Vagina (tissue), 2 donors: ENCODE results near the gene NT5DC1. TPM values are rescaled to one million over a fixed set of nuclear protein-coding genes. Genes with fewer than 3 reads are reported as not detected.

Experiments used
- DNase-seq, 2 donors: peaks; one replicate each; pipeline ENCODE4 v3.0.0-alpha.2; 2017; ENCODE audit errors: extremely low spot score in 2 of 2
- H3K27ac ChIP-seq: fragments of 200-600 bp; sonication (generic); one replicate; pipeline ENCODE4 v1.5.1; 2019
- H3K27me3 ChIP-seq: fragments of 200-600 bp; sonication (generic); one replicate; pipeline ENCODE4 v1.5.1; 2019
- H3K36me3 ChIP-seq, 2 donors: fragments of 200-600 bp; sonication (generic); one replicate each; pipeline ENCODE4 v1.5.1; 2017 to 2019
- H3K4me1 ChIP-seq: fragments of 200-600 bp; sonication (generic); one replicate; pipeline ENCODE4 v1.5.1; 2019
- H3K4me3 ChIP-seq, 2 donors: fragments of 200-600 bp; sonication (generic); 1 replicate in 1 of 2; 2 replicates in 1 of 2; pipeline ENCODE4 v1.5.1; 2016 to 2019
- H3K9me3 ChIP-seq: fragments of 200-600 bp; sonication (generic); one replicate; pipeline ENCODE4 v1.5.1; 2019
- CTCF ChIP-seq, 3 experiments: fragments of 450-650 bp in 2 of 3; fragments of 200-600 bp in 1 of 3; sonication (generic) in 1 of 3; IDR thresholded peaks; one replicate each; pipeline ENCODE4 v1.5.1; 2017 to 2019; ENCODE audit warnings: antibody characterized with exemption in 3 of 3, mild to moderate bottlenecking in 2 of 3, moderate library complexity in 2 of 3
- POLR2A ChIP-seq, 2 donors: fragments of 450-650 bp; IDR thresholded peaks; one replicate each; pipeline ENCODE4 v1.6.1; 2017; ENCODE audit warnings: antibody characterized with exemption in 2 of 2, mild to moderate bottlenecking in 2 of 2, moderate library complexity in 2 of 2
- POLR2AphosphoS5 ChIP-seq, 2 donors: sonication (generic); formaldehyde crosslinking; IDR thresholded peaks; one replicate each; pipeline ENCODE4 v1.9.0; 2017; ENCODE audit warnings: antibody characterized with exemption in 2 of 2, mild to moderate bottlenecking in 2 of 2, low read depth in 1 of 2; ENCODE audit not compliant: insufficient read depth in 1 of 2
- intact Hi-C: fragments of 100-400 bp; cut with DNase I; formaldehyde crosslinking; loops from one replicate; pipeline ENCODE4 v1.15.1; 2023
- total RNA-seq: library from RNA; depleted of rRNA; stranded (reverse); fragments of >200 nt; gene quantifications from one replicate; pipeline ENCODE4 v1.2.3, GENCODE V29; 2016

Gene NT5DC1
- total RNA-seq, 1 donor from 2014 or later, result 6.1 TPM

GRCh38 chr6:116206231-116206903, 105.7 kb downstream of the NT5DC1 start:
- Histone ChIP-seq H3K4me3 (no peak overlapping the region), H3K9me3 (no peaks in the 10 kb centered on the region), H3K4me1 (no peaks in the 10 kb centered on the region), H3K36me3 (no peaks in the 10 kb centered on the region), H3K27me3 (no peaks in the 10 kb centered on the region), H3K27ac (no peak overlapping the region)
- TF ChIP-seq POLR2AphosphoS5 (IDR thresholded peaks at IDR 0.05; ENCODE audit: insufficient read depth in 1 of 2, low read depth in 1 of 2) (no peak), CTCF (IDR thresholded peaks at IDR 0.05) (no peak), POLR2A (IDR thresholded peaks at IDR 0.05) (no peak)
- no peak for DNase-seq
- intact Hi-C loops, result no loop called here

DNA sequence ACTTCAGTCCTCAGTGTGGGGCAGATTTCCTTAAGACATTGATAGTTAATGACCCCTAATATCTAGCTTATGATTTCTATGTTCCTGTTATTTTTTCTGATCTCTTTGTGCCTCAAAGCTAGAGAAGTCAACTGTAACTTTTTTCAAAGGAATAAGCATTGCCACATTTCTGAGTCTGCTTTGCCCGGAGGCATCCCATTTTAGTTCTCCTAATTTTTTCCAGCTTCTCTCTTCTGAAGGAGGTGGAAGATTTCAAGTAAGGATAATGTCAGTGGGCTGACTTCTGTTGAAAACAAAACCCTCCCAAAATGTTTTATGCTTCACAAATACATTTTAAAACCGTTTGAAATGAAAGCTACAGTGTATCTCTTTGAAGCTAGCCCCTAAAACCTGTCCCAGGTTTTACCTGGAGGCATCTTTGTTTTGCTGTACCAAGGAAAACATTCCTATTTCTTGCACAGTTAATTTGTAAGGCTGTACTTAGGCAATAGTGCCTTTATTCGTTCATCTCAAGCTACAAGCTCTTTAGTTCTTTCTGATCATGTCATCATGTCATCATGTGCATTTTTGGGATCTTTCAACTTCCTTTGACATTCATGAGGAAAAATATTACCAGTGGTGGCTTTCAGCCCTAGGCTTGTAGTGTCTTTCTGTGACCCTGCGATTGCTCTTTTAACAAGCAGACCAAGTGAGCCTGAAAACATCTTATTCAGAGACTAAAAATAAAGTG, 107.6 kb downstream of the NT5DC1 start:
- intact Hi-C loops, result no loop called here

DNA sequence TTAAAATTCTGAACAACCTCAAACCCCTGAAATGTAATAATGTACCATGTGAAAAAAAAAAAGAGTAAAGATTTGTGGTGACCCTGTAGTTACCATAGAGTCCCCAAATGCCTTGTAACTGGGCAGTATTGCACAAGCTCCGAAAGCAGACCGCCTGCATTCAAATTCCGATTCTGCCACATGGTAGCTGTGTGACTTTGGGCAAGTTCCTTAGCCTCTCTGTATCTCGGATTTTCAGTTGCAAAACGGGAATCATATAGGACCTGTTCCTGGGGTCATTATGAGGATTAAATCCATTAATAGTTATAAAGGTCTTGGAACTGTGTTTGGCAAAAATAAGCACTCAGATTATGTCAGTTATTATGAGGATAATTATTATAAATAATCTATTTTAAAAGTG, 109.7 kb downstream of the NT5DC1 start:
- H3K9me3 ChIP-seq, result no peaks in the 10 kb centered on the region
- H3K27ac ChIP-seq, result no peak overlapping the region
- intact Hi-C loops, result no loop called here
- TF ChIP-seq CTCF (IDR thresholded peaks at IDR 0.05) (no peak), POLR2AphosphoS5 (IDR thresholded peaks at IDR 0.05; ENCODE audit: insufficient read depth in 1 of 2, low read depth in 1 of 2) (no peak), POLR2A (IDR thresholded peaks at IDR 0.05) (no peak)
- H3K4me1 ChIP-seq, result no peaks in the 10 kb centered on the region
- no peaks in the 10 kb centered on the region for H3K27me3 ChIP-seq
- H3K36me3 ChIP-seq, result no peaks in the 10 kb centered on the region
- no peak for DNase-seq
- no peak overlapping the region for H3K4me3 ChIP-seq

More for the DNA sequence above, 107.6 kb downstream of the NT5DC1 start:
- no peak for TF ChIP-seq CTCF (IDR thresholded peaks at IDR 0.05)
- TF ChIP-seq POLR2AphosphoS5 (IDR thresholded peaks at IDR 0.05; ENCODE audit: insufficient read depth in 1 of 2, low read depth in 1 of 2), result no peak
- no peak for TF ChIP-seq POLR2A (IDR thresholded peaks at IDR 0.05)
- H3K36me3 ChIP-seq, result no peaks in the 10 kb centered on the region
- DNase-seq, result no peak
- no peaks in the 10 kb centered on the region for H3K27me3 ChIP-seq
- H3K9me3 ChIP-seq, result no peaks in the 10 kb centered on the region
- H3K4me3 ChIP-seq, result no peak overlapping the region
- no peaks in the 10 kb centered on the region for H3K4me1 ChIP-seq
- no peak overlapping the region for H3K27ac ChIP-seq

DNA sequence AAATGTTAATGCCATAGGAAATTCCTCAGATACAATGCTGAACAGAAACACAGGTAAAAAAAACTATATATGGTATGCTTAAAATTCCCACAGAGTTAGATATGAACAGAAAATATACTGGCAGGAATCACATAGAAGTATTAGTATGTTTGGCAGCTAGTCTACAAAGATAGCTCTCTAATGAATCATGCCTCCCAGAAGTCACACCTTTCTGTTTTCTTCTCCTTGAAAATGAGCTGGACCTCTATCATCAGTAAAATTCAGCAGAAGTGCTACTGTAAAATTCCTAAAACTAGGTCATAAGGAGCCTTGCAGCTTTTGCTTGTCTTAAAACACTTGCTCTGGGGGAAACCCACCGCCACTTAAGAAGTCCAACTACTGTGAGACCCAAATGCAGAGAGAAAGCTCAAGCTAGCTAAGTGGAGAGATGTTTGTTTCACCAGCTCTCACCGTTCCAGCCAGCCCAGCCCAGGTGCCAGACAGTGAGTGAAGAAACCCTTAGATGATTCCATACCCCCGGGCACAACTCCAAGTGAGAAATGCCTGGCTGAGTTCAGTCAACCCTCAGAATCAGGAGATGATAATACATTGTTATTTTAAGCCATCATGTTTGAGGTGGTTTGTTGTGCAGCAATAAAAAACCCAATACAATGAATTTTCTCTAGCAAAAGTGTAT, 110.2 kb downstream of the NT5DC1 start:
- H3K4me1 ChIP-seq, result no peaks in the 10 kb centered on the region
- H3K4me3 ChIP-seq, result no peak overlapping the region
- H3K27ac ChIP-seq, result no peak overlapping the region
- no peak for TF ChIP-seq POLR2AphosphoS5 (IDR thresholded peaks at IDR 0.05; ENCODE audit: insufficient read depth in 1 of 2, low read depth in 1 of 2)
- no peak for TF ChIP-seq POLR2A (IDR thresholded peaks at IDR 0.05)
- TF ChIP-seq CTCF (IDR thresholded peaks at IDR 0.05), result no peak
- no peak for DNase-seq
- no peaks in the 10 kb centered on the region for H3K9me3 ChIP-seq
- H3K27me3 ChIP-seq, result no peaks in the 10 kb centered on the region
- no peaks in the 10 kb centered on the region for H3K36me3 ChIP-seq
- intact Hi-C loops, result no loop called here
